Measurements from ENCODE around the gene PRKG1.

PRKG1 gene

DNA sequence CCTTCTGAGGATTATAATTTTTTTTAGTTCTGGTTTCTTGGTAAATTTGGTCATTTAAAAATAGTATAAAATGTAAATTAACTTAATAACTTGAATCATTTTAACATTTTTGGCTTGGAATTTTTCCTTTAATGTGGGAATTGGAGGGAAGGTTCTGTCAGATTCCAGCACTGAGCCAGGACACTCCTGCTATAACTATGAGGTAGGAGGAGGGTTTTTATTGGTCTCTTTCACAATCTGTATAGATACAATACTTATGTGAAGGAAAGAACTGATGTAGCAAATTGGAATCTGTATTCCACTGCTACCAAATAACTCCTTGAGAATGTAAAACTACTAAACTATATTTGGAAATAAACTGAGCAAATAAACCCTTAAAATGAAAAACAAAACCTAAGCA is 3.2 kb downstream of the PRKG1 start:
- no peak for TF ChIP-seq YY1 (IDR thresholded peaks at IDR 0.05; ENCODE audit: low read depth)
- TF ChIP-seq CREB1 (IDR thresholded peaks at IDR 0.05; ENCODE audit: low read depth) = no peak
- TF ChIP-seq TAF1 (IDR thresholded peaks at IDR 0.05; ENCODE audit: low read depth) = no peak
- TF ChIP-seq ZBTB7A (IDR thresholded peaks at IDR 0.05; ENCODE audit: low read depth) = no peak
- TF ChIP-seq, protein P1, sequence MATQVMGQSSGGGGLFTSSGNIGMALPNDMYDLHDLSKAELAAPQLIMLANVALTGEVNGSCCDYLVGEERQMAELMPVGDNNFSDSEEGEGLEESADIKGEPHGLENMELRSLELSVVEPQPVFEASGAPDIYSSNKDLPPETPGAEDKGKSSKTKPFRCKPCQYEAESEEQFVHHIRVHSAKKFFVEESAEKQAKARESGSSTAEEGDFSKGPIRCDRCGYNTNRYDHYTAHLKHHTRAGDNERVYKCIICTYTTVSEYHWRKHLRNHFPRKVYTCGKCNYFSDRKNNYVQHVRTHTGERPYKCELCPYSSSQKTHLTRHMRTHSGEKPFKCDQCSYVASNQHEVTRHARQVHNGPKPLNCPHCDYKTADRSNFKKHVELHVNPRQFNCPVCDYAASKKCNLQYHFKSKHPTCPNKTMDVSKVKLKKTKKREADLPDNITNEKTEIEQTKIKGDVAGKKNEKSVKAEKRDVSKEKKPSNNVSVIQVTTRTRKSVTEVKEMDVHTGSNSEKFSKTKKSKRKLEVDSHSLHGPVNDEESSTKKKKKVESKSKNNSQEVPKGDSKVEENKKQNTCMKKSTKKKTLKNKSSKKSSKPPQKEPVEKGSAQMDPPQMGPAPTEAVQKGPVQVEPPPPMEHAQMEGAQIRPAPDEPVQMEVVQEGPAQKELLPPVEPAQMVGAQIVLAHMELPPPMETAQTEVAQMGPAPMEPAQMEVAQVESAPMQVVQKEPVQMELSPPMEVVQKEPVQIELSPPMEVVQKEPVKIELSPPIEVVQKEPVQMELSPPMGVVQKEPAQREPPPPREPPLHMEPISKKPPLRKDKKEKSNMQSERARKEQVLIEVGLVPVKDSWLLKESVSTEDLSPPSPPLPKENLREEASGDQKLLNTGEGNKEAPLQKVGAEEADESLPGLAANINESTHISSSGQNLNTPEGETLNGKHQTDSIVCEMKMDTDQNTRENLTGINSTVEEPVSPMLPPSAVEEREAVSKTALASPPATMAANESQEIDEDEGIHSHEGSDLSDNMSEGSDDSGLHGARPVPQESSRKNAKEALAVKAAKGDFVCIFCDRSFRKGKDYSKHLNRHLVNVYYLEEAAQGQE (IDR thresholded peaks at IDR 0.05; ENCODE audit: low read depth) = no peak
- TF ChIP-seq, protein P2, sequence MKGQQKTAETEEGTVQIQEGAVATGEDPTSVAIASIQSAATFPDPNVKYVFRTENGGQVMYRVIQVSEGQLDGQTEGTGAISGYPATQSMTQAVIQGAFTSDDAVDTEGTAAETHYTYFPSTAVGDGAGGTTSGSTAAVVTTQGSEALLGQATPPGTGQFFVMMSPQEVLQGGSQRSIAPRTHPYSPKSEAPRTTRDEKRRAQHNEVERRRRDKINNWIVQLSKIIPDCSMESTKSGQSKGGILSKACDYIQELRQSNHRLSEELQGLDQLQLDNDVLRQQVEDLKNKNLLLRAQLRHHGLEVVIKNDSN (IDR thresholded peaks at IDR 0.05) = no peak
- no peak for TF ChIP-seq EGR1 (IDR thresholded peaks at IDR 0.05)
- TF ChIP-seq, protein P3, sequence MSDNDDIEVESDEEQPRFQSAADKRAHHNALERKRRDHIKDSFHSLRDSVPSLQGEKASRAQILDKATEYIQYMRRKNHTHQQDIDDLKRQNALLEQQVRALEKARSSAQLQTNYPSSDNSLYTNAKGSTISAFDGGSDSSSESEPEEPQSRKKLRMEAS (IDR thresholded peaks at IDR 0.05) = no peak

DNA sequence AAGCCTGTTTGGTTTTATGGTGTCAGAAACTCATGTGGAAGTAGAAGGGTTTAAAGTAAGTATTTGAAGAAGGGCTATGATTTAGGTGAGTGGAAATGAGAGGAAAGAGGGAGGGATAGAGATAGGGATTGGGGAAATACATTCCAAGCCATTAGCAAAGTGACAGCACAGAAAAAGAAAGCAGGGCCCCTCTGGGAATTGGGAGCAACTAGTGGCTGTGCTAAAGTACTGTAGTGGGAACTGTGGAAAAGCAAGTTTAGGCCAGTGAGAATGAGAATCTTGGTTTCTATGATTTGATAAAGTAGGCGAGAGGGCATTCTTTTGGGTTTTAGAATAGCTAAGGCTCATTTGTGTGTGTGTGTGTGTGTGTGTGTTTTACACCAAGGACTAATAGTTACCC is 5.0 kb downstream of the PRKG1 start:
- TF ChIP-seq TCF12 (IDR thresholded peaks at IDR 0.05; ENCODE audit: low read depth) (no peak), EP300 (IDR thresholded peaks at IDR 0.05; ENCODE audit: borderline replicate concordance) (no peak), TAF1 (IDR thresholded peaks at IDR 0.05; ENCODE audit: low read depth) (no peak), TEAD4 (IDR thresholded peaks at IDR 0.05) (no peak), YY1 (IDR thresholded peaks at IDR 0.05; ENCODE audit: low read depth) (no peak), RAD21 (IDR thresholded peaks at IDR 0.05; ENCODE audit: low read depth) (no peak), FOXM1 (IDR thresholded peaks at IDR 0.05; ENCODE audit: borderline replicate concordance, low read depth) (no peak), NFIC (IDR thresholded peaks at IDR 0.05) (no peak), CEBPB (IDR thresholded peaks at IDR 0.05) (no peak), ZBTB7A (IDR thresholded peaks at IDR 0.05; ENCODE audit: low read depth) (no peak), EGR1 (IDR thresholded peaks at IDR 0.05) (no peak), CREB1 (IDR thresholded peaks at IDR 0.05; ENCODE audit: low read depth) (no peak)
- TF ChIP-seq, protein P2 (IDR thresholded peaks at IDR 0.05) = no peak
- TF ChIP-seq, protein P3 (IDR thresholded peaks at IDR 0.05) = no peak
- TF ChIP-seq, protein P1 (IDR thresholded peaks at IDR 0.05; ENCODE audit: low read depth) = no peak

DNA sequence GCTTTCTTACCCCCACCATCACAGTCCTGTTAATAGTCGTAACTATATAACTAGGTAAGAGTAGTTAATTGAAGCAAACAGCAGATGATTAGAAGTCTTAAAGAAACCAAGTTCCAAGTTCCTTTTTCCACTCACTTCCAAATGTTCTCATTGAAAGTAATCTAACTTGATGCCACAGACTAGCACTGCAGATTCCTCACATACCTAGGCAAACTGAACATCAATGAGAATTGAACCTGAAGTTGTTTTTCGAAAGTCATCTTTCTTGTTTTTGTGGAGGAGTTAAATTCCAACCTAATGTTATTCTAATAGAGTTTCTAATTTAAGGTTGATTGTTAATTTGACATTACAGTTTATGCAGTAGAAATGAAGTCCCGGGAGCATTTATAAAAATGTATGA is 5.5 kb downstream of the PRKG1 start:
- TF ChIP-seq ZBTB7A (IDR thresholded peaks at IDR 0.05; ENCODE audit: low read depth) = no peak
- no peak for TF ChIP-seq EP300 (IDR thresholded peaks at IDR 0.05; ENCODE audit: borderline replicate concordance)
- no peak for TF ChIP-seq NFIC (IDR thresholded peaks at IDR 0.05)
- TF ChIP-seq TEAD4 (IDR thresholded peaks at IDR 0.05) = no peak
- no peak for TF ChIP-seq CREB1 (IDR thresholded peaks at IDR 0.05; ENCODE audit: low read depth)
- no peak for TF ChIP-seq YY1 (IDR thresholded peaks at IDR 0.05; ENCODE audit: low read depth)
- TF ChIP-seq, protein P1 (IDR thresholded peaks at IDR 0.05; ENCODE audit: low read depth) = no peak
- no peak for TF ChIP-seq FOXM1 (IDR thresholded peaks at IDR 0.05; ENCODE audit: borderline replicate concordance, low read depth)
- TF ChIP-seq, protein P3 (IDR thresholded peaks at IDR 0.05) = no peak
- TF ChIP-seq CEBPB (IDR thresholded peaks at IDR 0.05) = no peak
- no peak for TF ChIP-seq TCF12 (IDR thresholded peaks at IDR 0.05; ENCODE audit: low read depth)
- TF ChIP-seq EGR1 (IDR thresholded peaks at IDR 0.05) = no peak
- TF ChIP-seq, protein P2 (IDR thresholded peaks at IDR 0.05) = no peak
- TF ChIP-seq RAD21 (IDR thresholded peaks at IDR 0.05; ENCODE audit: low read depth) = no peak
- TF ChIP-seq TAF1 (IDR thresholded peaks at IDR 0.05; ENCODE audit: low read depth) = no peak

Measured in Ishikawa (cell line).